Kidney (tissue), 14 donors: ENCODE data around the gene SERPINA4. TPM values are rescaled to one million over a fixed set of nuclear protein-coding genes. Genes with fewer than 3 reads are reported as not detected.
A peak's percentile ranks its signal among the peaks of the same experiment; 100 is the strongest.

ENCODE experiments used
- DNase-seq, 5 donors: peaks; one replicate each; pipeline ENCODE4 v3.0.0-alpha.2; 2013 to 2020
- FAIRE-seq: peaks from 2 replicates; lab custom pipeline; 2012; peaks lifted over from hg19 to GRCh38; lab: Jason Lieb, UNC
- H3K27ac ChIP-seq, 2 donors: one replicate each; pipeline ENCODE4 v1.7.0; 2013; ENCODE audit warnings: low read depth in 2 of 2, low read length in 2 of 2, inconsistent platforms in 1 of 2
- H3K27me3 ChIP-seq: one replicate; pipeline ENCODE4 v1.7.1; 2013; ENCODE audit warnings: low read length, inconsistent platforms; ENCODE audit not compliant: control insufficient read depth, insufficient read depth
- H3K36me3 ChIP-seq, 3 donors: one replicate each; pipeline versions ENCODE4 v1.7.0 to v1.7.1; 2013; ENCODE audit warnings: low read length in 3 of 3, control low read depth in 1 of 3, inconsistent platforms in 1 of 3; ENCODE audit not compliant: insufficient read depth in 3 of 3, control insufficient read depth in 2 of 3
- H3K4me1 ChIP-seq, 3 donors: one replicate each; pipeline versions ENCODE4 v1.7.0 to v1.7.1; 2013; ENCODE audit warnings: low read length in 3 of 3, inconsistent platforms in 1 of 3, low read depth in 1 of 3; ENCODE audit not compliant: control insufficient read depth in 2 of 3, insufficient read depth in 2 of 3
- H3K4me3 ChIP-seq, 3 donors: one replicate each; pipeline versions ENCODE4 v1.7.0 to v1.8.1; 2013; ENCODE audit warnings: low read length in 3 of 3, control low read depth in 1 of 3, inconsistent platforms in 1 of 3
- H3K9ac ChIP-seq, 3 donors: one replicate each; pipeline versions ENCODE4 v1.7.0 to v1.7.1; 2013; ENCODE audit warnings: low read length in 3 of 3, control low read depth in 1 of 3, inconsistent platforms in 1 of 3
- H3K9me3 ChIP-seq, 3 donors: one replicate each; pipeline versions ENCODE4 v1.7.0 to v1.7.1; 2013; ENCODE audit warnings: low read length in 3 of 3, control low read depth in 1 of 3, inconsistent platforms in 1 of 3; ENCODE audit not compliant: control insufficient read depth in 2 of 3, insufficient read depth in 1 of 3
- CTCF ChIP-seq: IDR thresholded peaks from 3 replicates; pipeline ENCODE4 v1.5.1; 2012; ENCODE audit warnings: mild to moderate bottlenecking, moderate library complexity, borderline replicate concordance; ENCODE audit not compliant: insufficient read depth; ENCODE audit errors: extremely low read depth
- intact Hi-C: fragments of 100-400 bp; cut with DNase I; formaldehyde crosslinking; loops from one replicate; pipeline ENCODE4 v1.11.1; 2022
- polyA plus RNA-seq: library from polyadenylated mRNA; stranded (reverse); fragments of 350-450 nt; fragmentation: Illumina TruSeq; extraction: RNeasy Lipid Tissue Mini Kit (QIAGEN cat#74804); gene quantifications from one replicate; pipeline ENCODE4 v1.2.3, GENCODE V29; 2014; ENCODE audit warnings: low read depth, low replicate concordance; ENCODE audit not compliant: insufficient read depth
- total RNA-seq: library from RNA; stranded (reverse); fragmentation: NEBNext Ultra II Directional; extraction: Animal tissue kit (Norgen Biotek cat#: 25700); gene quantifications from one replicate; pipeline ENCODE4 v1.2.1, GENCODE V29; 2021
- donor health status: control.
- donor health status: control.
- donor health status: control.
- donor health status: control.
- donor health status: control.
- donor health status: DM: yes; HTN: yes; CAD: no.
- donor health status: Normal renal cell carcinoma (clear cell type).

SERPINA4 gene
- total and polyA plus RNA-seq, 2 donors from 2014 or later, result 6.1 to 28.3 TPM

GRCh38 chr14:94545131-94545841 lies 16.0 kb upstream of the SERPINA4 start:
- FAIRE-seq, result no peak
- intact Hi-C loops, result no loop called here
- Histone ChIP-seq H3K4me1 (no peaks in the 10 kb centered on the region), H3K27ac (no peak overlapping the region), H3K9ac (no peak overlapping the region), H3K9me3 (peaks cover 0 to 4% (median 0%) of the 10 kb centered on the region in 3 donors), H3K4me3 (no peak overlapping the region), H3K36me3 (no peaks in the 10 kb centered on the region), H3K27me3 (no peaks in the 10 kb centered on the region)
- no peak for TF ChIP-seq CTCF
- peak in 1 of 5 donors; percentile 7 for DNase-seq

GRCh38 chr14:94547151-94547680 lies 14.0 kb upstream of the SERPINA4 start:
- DNase-seq (no peak), FAIRE-seq (no peak)
- Histone ChIP-seq H3K36me3 (no peaks in the 10 kb centered on the region), H3K9ac (no peak overlapping the region), H3K27ac (no peak overlapping the region), H3K27me3 (no peaks in the 10 kb centered on the region), H3K9me3 (peaks cover 0 to 6% (median 0%) of the 10 kb centered on the region in 3 donors), H3K4me3 (no peak overlapping the region), H3K4me1 (no peaks in the 10 kb centered on the region)
- intact Hi-C loops, result no loop called here
- TF ChIP-seq CTCF, result no peak

- Histone ChIP-seq H3K27me3 (no peaks in the 10 kb centered on the region), H3K9ac (no peak overlapping the region), H3K9me3 (peaks cover 0 to 6% (median 0%) of the 10 kb centered on the region in 3 donors), H3K27ac (no peak overlapping the region), H3K36me3 (no peaks in the 10 kb centered on the region), H3K4me3 (no peak overlapping the region), H3K4me1 (no peaks in the 10 kb centered on the region)
- DNase-seq, result no peak
- no peak for FAIRE-seq
- intact Hi-C loops, result no loop called here
- TF ChIP-seq CTCF, result no peak
These were observed 13.5 kb upstream of the SERPINA4 start for GRCh38 chr14:94547726-94548125.
